ENCODE data around the gene SH2D1A. TPM values are rescaled to one million over a fixed set of nuclear protein-coding genes. Genes with fewer than 3 reads are reported as not detected.

The SH2D1A gene
- total and polyA plus RNA-seq, 2 of the 4 experiments (the other 2 are of a cell fraction), result not detected

DNA sequence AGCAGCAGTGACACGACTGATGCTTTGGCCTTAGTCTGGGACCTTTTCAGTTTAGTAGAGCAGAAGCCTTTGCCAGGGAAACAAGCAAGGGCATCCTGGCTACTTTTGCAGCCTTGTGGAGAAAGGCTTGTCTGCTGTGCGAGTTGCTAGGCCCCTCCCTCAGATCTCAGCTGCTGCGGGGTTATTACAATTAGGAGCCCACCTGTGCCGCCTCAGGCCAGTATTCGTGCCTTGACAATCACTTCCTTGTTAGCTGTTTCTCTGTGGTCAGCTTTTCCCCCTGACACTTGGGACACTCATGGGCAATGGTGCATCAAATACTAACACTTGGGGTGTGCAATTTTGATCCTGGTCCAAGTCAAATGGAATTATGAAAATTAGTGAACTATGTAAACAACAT lies 67.9 kb downstream of the SH2D1A start:
- Histone ChIP-seq H3K4me1 (ENCODE audit: control insufficient read depth, insufficient read depth, low read length) (no peaks in the 10 kb centered on the region), H3K9me3 (ENCODE audit: control insufficient read depth, insufficient read depth, low read length) (no peaks in the 10 kb centered on the region), H4K8ac (ENCODE audit: low read depth in 2 of 2, low read length in 2 of 2) (no peak overlapping the region), H3K36me3 (ENCODE audit: control insufficient read depth, insufficient read depth, low read length) (no peaks in the 10 kb centered on the region), H2AK9ac (replicated peaks; ENCODE audit: low read depth, low read length, poor library complexity) (no peak overlapping the region), H4K91ac (ENCODE audit: insufficient read depth, low read depth, low read length) (no peak overlapping the region), H2AFZ (replicated peaks; ENCODE audit: low read length, poor library complexity) (no peak overlapping the region), H2BK15ac (ENCODE audit: low read depth, low read length) (no peak overlapping the region), H3K18ac (ENCODE audit: low read depth, low read length) (no peak overlapping the region), H3K27me3 (ENCODE audit: control insufficient read depth, insufficient read depth, low read length) (no peaks in the 10 kb centered on the region), H3K23ac (ENCODE audit: low read depth, low read length) (no peak overlapping the region), H4K20me1 (ENCODE audit: insufficient read depth, low read length) (no peaks in the 10 kb centered on the region), H3K79me1 (ENCODE audit: low read depth in 1 of 2, low read length in 2 of 2) (no peaks in the 10 kb centered on the region), H3K9ac (ENCODE audit: low read depth, low read length) (no peak overlapping the region), H2BK20ac (ENCODE audit: low read depth, low read length) (no peak overlapping the region), H2AK5ac (ENCODE audit: low read depth, low read length) (no peak overlapping the region), H3K14ac (replicated peaks; ENCODE audit: low read depth, low read length) (no peak overlapping the region), H3K4me3 (ENCODE audit: insufficient read depth, low read depth, low read length) (no peak overlapping the region), H2BK5ac (ENCODE audit: low read depth, low read length, poor library complexity, severe bottlenecking) (no peak overlapping the region), H4K5ac (ENCODE audit: low read depth, low read length) (no peak overlapping the region), H3K4ac (ENCODE audit: low read depth, low read length) (no peak overlapping the region), H3K27ac (ENCODE audit: insufficient read depth, low read length) (no peak overlapping the region), H2BK120ac (ENCODE audit: low read depth, low read length) (no peak overlapping the region), H3K56ac (ENCODE audit: extremely low read depth, insufficient read depth, low read length) (no peak overlapping the region), H3K4me2 (ENCODE audit: low read depth, low read length) (no peak overlapping the region), H3K9me1 (ENCODE audit: insufficient read depth, low read length) (no peaks in the 10 kb centered on the region)
- CTCF ChIA-PET, result no interaction called here
- in situ Hi-C loops (cut with MboI; ENCODE audit: low sequenced_read_pairs), result no loop called here
- ATAC-seq (ENCODE audit: low read depth) (no peak), DNase-seq (no peak)
- intact Hi-C loops (cut with micrococcal nuclease), result no loop called here
- POLR2A ChIA-PET (ENCODE audit: unreplicated experiment), result no interaction called here
- TF ChIP-seq, protein P1, sequence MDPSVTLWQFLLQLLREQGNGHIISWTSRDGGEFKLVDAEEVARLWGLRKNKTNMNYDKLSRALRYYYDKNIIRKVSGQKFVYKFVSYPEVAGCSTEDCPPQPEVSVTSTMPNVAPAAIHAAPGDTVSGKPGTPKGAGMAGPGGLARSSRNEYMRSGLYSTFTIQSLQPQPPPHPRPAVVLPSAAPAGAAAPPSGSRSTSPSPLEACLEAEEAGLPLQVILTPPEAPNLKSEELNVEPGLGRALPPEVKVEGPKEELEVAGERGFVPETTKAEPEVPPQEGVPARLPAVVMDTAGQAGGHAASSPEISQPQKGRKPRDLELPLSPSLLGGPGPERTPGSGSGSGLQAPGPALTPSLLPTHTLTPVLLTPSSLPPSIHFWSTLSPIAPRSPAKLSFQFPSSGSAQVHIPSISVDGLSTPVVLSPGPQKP (IDR thresholded peaks at IDR 0.05; ENCODE audit: borderline replicate concordance, low read depth, low read length), result no peak
- TF ChIP-seq RAD21 (IDR thresholded peaks at IDR 0.05; ENCODE audit: low read length) (no peak), BHLHE40 (IDR thresholded peaks at IDR 0.05; ENCODE audit: low read depth, low read length) (no peak), CHD1 (IDR thresholded peaks at IDR 0.05; ENCODE audit: low read depth, low read length) (no peak), CEBPB (IDR thresholded peaks at IDR 0.05; ENCODE audit: low read depth, low read length) (no peak), MAZ (IDR thresholded peaks at IDR 0.05; ENCODE audit: borderline replicate concordance, low read depth, low read length) (no peak), MXI1 (IDR thresholded peaks at IDR 0.05; ENCODE audit: borderline replicate concordance, low read depth, low read length) (no peak), FOS (IDR thresholded peaks at IDR 0.05; ENCODE audit: low read depth, low read length) (no peak), MAFK (IDR thresholded peaks at IDR 0.05; ENCODE audit: low read depth, low read length) (no peak), RCOR1 (IDR thresholded peaks at IDR 0.05; ENCODE audit: insufficient replicate concordance, low read length) (no peak), POLR2A (IDR thresholded peaks at IDR 0.05; ENCODE audit: low read depth, low read length) (no peak), NFE2L2 (IDR thresholded peaks at IDR 0.05; ENCODE audit: low read depth, low read length) (no peak), RFX5 (IDR thresholded peaks at IDR 0.05; ENCODE audit: low read depth, low read length) (no peak), SMC3 (IDR thresholded peaks at IDR 0.05; ENCODE audit: low read depth, low read length) (no peak)
- TF ChIP-seq, protein P2, sequence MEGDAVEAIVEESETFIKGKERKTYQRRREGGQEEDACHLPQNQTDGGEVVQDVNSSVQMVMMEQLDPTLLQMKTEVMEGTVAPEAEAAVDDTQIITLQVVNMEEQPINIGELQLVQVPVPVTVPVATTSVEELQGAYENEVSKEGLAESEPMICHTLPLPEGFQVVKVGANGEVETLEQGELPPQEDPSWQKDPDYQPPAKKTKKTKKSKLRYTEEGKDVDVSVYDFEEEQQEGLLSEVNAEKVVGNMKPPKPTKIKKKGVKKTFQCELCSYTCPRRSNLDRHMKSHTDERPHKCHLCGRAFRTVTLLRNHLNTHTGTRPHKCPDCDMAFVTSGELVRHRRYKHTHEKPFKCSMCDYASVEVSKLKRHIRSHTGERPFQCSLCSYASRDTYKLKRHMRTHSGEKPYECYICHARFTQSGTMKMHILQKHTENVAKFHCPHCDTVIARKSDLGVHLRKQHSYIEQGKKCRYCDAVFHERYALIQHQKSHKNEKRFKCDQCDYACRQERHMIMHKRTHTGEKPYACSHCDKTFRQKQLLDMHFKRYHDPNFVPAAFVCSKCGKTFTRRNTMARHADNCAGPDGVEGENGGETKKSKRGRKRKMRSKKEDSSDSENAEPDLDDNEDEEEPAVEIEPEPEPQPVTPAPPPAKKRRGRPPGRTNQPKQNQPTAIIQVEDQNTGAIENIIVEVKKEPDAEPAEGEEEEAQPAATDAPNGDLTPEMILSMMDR (conservative IDR thresholded peaks at IDR 0.05; ENCODE audit: low read depth, low read length), result no peak
- TF ChIP-seq, protein P3, sequence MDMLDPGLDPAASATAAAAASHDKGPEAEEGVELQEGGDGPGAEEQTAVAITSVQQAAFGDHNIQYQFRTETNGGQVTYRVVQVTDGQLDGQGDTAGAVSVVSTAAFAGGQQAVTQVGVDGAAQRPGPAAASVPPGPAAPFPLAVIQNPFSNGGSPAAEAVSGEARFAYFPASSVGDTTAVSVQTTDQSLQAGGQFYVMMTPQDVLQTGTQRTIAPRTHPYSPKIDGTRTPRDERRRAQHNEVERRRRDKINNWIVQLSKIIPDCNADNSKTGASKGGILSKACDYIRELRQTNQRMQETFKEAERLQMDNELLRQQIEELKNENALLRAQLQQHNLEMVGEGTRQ (IDR thresholded peaks at IDR 0.05; ENCODE audit: low read depth, low read length), result no peak
- no TSS peak for BruUV-seq (replicated peaks)
- 82% methylated on average over 2 of the region's 5 CpGs; no CpG with 5 or more reads in 1 of the 2 experiments for WGBS, 2 experiments (ENCODE audit: extremely low coverage in 2 of 2, insufficient read length in 1 of 2)
- dilution Hi-C loops (cut with HindIII; ENCODE audit: low sequenced_read_pairs, unreplicated experiment), result no loop called here
